Tibial nerve (tissue), 3 donors: Measurements from ENCODE around the gene CAND1.

Experiments
- POLR2A ChIP-seq, 2 donors: fragments of 450-650 bp; IDR thresholded peaks; one replicate each; pipeline ENCODE4 v1.6.1; 2017; ENCODE audit warnings: antibody characterized with exemption in 2 of 2, mild to moderate bottlenecking in 2 of 2, moderate library complexity in 2 of 2
- TF ChIP-seq, protein P1 (sequence below), 5 experiments: fragments of 200-600 bp in 3 of 5; fragments of 450-650 bp in 2 of 5; sonication (generic) in 3 of 5; IDR thresholded peaks; one replicate each; pipeline ENCODE4 v1.5.1; 2016 to 2019; ENCODE audit warnings: antibody characterized with exemption in 5 of 5, mild to moderate bottlenecking in 3 of 5, moderate library complexity in 2 of 5

- no peak for TF ChIP-seq POLR2A (IDR thresholded peaks at IDR 0.05)
- TF ChIP-seq, protein P1, sequence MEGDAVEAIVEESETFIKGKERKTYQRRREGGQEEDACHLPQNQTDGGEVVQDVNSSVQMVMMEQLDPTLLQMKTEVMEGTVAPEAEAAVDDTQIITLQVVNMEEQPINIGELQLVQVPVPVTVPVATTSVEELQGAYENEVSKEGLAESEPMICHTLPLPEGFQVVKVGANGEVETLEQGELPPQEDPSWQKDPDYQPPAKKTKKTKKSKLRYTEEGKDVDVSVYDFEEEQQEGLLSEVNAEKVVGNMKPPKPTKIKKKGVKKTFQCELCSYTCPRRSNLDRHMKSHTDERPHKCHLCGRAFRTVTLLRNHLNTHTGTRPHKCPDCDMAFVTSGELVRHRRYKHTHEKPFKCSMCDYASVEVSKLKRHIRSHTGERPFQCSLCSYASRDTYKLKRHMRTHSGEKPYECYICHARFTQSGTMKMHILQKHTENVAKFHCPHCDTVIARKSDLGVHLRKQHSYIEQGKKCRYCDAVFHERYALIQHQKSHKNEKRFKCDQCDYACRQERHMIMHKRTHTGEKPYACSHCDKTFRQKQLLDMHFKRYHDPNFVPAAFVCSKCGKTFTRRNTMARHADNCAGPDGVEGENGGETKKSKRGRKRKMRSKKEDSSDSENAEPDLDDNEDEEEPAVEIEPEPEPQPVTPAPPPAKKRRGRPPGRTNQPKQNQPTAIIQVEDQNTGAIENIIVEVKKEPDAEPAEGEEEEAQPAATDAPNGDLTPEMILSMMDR (IDR thresholded peaks at IDR 0.05): no peak
Measured at GRCh38 chr12:67241482-67241881, 27.7 kb upstream of the CAND1 start.
